CD4-positive, CD25-positive, alpha-beta regulatory T cell (primary cell): ENCODE data around the gene STK24. TPM values are rescaled to one million over a fixed set of nuclear protein-coding genes. Genes with fewer than 3 reads are reported as not detected.

ENCODE experiments used
- ATAC-seq, 2 donors: fragments of 150-1000 bp; cut with Tn5 transposase; one replicate each; pipeline ENCODE4 v1.10.0; 2021; ENCODE audit warnings: low read depth in 2 of 2, moderate number of reproducible peaks in 2 of 2, moderate library complexity in 1 of 2
- DNase-seq, 3 donors: peaks; one replicate each; pipeline versions ENCODE4 v3.0.0 to v3.0.0-alpha.2; 2012 to 2022; ENCODE audit warnings: mixed read lengths in 1 of 3
- H3K27ac ChIP-seq: one replicate; pipeline ENCODE4 v1.7.0; 2013; ENCODE audit warnings: mild to moderate bottlenecking, low read length; ENCODE audit not compliant: insufficient read depth, poor library complexity, severe bottlenecking
- H3K27me3 ChIP-seq: one replicate; pipeline ENCODE4 v1.7.0; 2013; ENCODE audit warnings: low read length; ENCODE audit not compliant: control insufficient read depth, insufficient read depth
- H3K36me3 ChIP-seq: one replicate; pipeline ENCODE4 v1.7.0; 2013; ENCODE audit warnings: mild to moderate bottlenecking, low read length, moderate library complexity; ENCODE audit not compliant: control insufficient read depth, insufficient read depth
- H3K4me1 ChIP-seq: 2 replicates; pipeline ENCODE4 v1.7.0; 2013; ENCODE audit warnings: mild to moderate bottlenecking, low read length; ENCODE audit not compliant: insufficient read depth, control insufficient read depth, poor library complexity, severe bottlenecking
- H3K4me3 ChIP-seq: one replicate; pipeline ENCODE4 v1.7.0; 2013; ENCODE audit warnings: low read depth, mild to moderate bottlenecking, low read length, moderate library complexity
- H3K9me3 ChIP-seq, 2 experiments: 1 replicate in 1 of 2; 2 replicates in 1 of 2; pipeline ENCODE4 v1.7.0; 2013; ENCODE audit warnings: low read length in 2 of 2, mild to moderate bottlenecking in 1 of 2, moderate library complexity in 1 of 2; ENCODE audit not compliant: control insufficient read depth in 2 of 2
- H3K27ac Mint-ChIP-seq, 3 donors: one replicate each; pipeline ENCODE4 v1.8.0; 2020 to 2022; ENCODE audit warnings: mild to moderate bottlenecking in 3 of 3, mixed read lengths in 3 of 3, moderate library complexity in 2 of 3
- H3K27me3 Mint-ChIP-seq: one replicate; pipeline ENCODE4 v1.8.0; 2022; ENCODE audit warnings: mild to moderate bottlenecking, mixed read lengths
- H3K36me3 Mint-ChIP-seq: one replicate; pipeline ENCODE4 v1.8.0; 2020; ENCODE audit warnings: mixed read lengths
- H3K4me1 Mint-ChIP-seq, 4 donors: one replicate each; pipeline ENCODE4 v1.8.0; 2020 to 2022; ENCODE audit warnings: mixed read lengths in 4 of 4, mild to moderate bottlenecking in 1 of 4
- H3K4me3 Mint-ChIP-seq, 4 donors: one replicate each; pipeline ENCODE4 v1.8.0; 2020 to 2022; ENCODE audit warnings: mild to moderate bottlenecking in 4 of 4, mixed read lengths in 4 of 4, moderate library complexity in 3 of 4
- H3K9me3 Mint-ChIP-seq, 7 donors: one replicate each; pipeline ENCODE4 v1.8.0; 2020 to 2022; ENCODE audit warnings: mixed read lengths in 7 of 7, mild to moderate bottlenecking in 3 of 7, moderate library complexity in 2 of 7
- polyA plus RNA-seq, 4 donors: library from polyadenylated mRNA; unstranded; fragments of 300-500 nt; fragmentation: Illumina TruSeq; gene quantifications; one replicate each; pipeline ENCODE4 v1.2.3, GENCODE V29; 2021
- total RNA-seq: library from RNA; stranded (reverse); gene quantifications from one replicate; pipeline ENCODE4 v1.2.3, GENCODE V29; 2022

STK24 gene
- total and polyA plus RNA-seq, 5 donors from 2014 or later, result 26.7 to 141 (median 54.1) TPM

GRCh38 chr13:98476538-98476966 lies 100.4 kb downstream of the STK24 start:
- H3K9me3 Mint-ChIP-seq, result peaks cover 0 to 1% (median 0%) of the 10 kb centered on the region in 7 donors
- peak overlapping the region; percentile 63 for H3K4me3 ChIP-seq
- H3K27ac ChIP-seq, result peak overlapping the region; percentile 78
- ATAC-seq (peak; percentile 98 to 99), DNase-seq (peak; percentile 77 to 96 (median 78))
- H3K4me1 Mint-ChIP-seq, result peaks cover 23 to 61% (median 55%) of the 10 kb centered on the region in 4 donors
- H3K27me3 ChIP-seq, result no peaks in the 10 kb centered on the region
- H3K9me3 ChIP-seq, result no peaks in the 10 kb centered on the region
- H3K27ac Mint-ChIP-seq, result peak overlapping the region; percentile 82 to 94 (median 91)
- no peaks in the 10 kb centered on the region for H3K27me3 Mint-ChIP-seq
- peak overlapping the region; percentile 11 to 80 (median 63) for H3K4me3 Mint-ChIP-seq
- H3K4me1 ChIP-seq, result peaks cover 53% of the 10 kb centered on the region
- H3K36me3 Mint-ChIP-seq, result peaks cover 38% of the 10 kb centered on the region
- peaks cover 36% of the 10 kb centered on the region for H3K36me3 ChIP-seq

- Histone ChIP-seq H3K9me3 (no peaks in the 10 kb centered on the region), H3K4me1 (peaks cover 49% of the 10 kb centered on the region), H3K27me3 (no peaks in the 10 kb centered on the region), H3K27ac (peak overlapping the region; percentile 78), H3K4me3 (peak overlapping the region; percentile 63), H3K36me3 (peaks cover 36% of the 10 kb centered on the region)
- no peaks in the 10 kb centered on the region for H3K27me3 Mint-ChIP-seq
- peak overlapping the region; percentile 82 to 94 (median 91) for H3K27ac Mint-ChIP-seq
- peak; percentile 2 to 7 for ATAC-seq
- peaks cover 0 to 1% (median 0%) of the 10 kb centered on the region in 7 donors for H3K9me3 Mint-ChIP-seq
- peak overlapping the region in 3 of 4 donors; percentile 53 to 80 (median 73) for H3K4me3 Mint-ChIP-seq
- DNase-seq, result peak in 1 of 3 donors; percentile 43
- peaks cover 21 to 62% (median 53%) of the 10 kb centered on the region in 4 donors for H3K4me1 Mint-ChIP-seq
- H3K36me3 Mint-ChIP-seq, result peaks cover 38% of the 10 kb centered on the region
Observed at GRCh38 chr13:98476106-98476505, 100.8 kb downstream of the STK24 start.

- Histone ChIP-seq H3K4me3 (no peak overlapping the region), H3K4me1 (peaks cover 44% of the 10 kb centered on the region), H3K27me3 (no peaks in the 10 kb centered on the region), H3K9me3 (no peaks in the 10 kb centered on the region), H3K36me3 (peaks cover 38% of the 10 kb centered on the region), H3K27ac (peak overlapping the region; percentile 78)
- Mint-ChIP-seq H3K4me3 (peak overlapping the region in 1 of 4 donors; percentile 54), H3K27ac (peak overlapping the region in 1 of 3 donors; percentile 14), H3K4me1 (peaks cover 16 to 60% (median 50%) of the 10 kb centered on the region in 4 donors), H3K36me3 (peaks cover 34% of the 10 kb centered on the region), H3K27me3 (no peaks in the 10 kb centered on the region), H3K9me3 (peaks cover 0 to 1% (median 0%) of the 10 kb centered on the region in 7 donors)
- DNase-seq (no peak), ATAC-seq (no peak)
Observed at GRCh38 chr13:98475522-98475921, 101.4 kb downstream of the STK24 start.

GRCh38 chr13:98474761-98475160 lies 102.1 kb downstream of the STK24 start:
- peaks cover 34% of the 10 kb centered on the region for H3K36me3 Mint-ChIP-seq
- peaks cover 41% of the 10 kb centered on the region for H3K4me1 ChIP-seq

GRCh38 chr13:98474292-98474691 lies 102.6 kb downstream of the STK24 start:
- ATAC-seq (no peak), DNase-seq (no peak)
- peak overlapping the region in 2 of 3 donors; percentile 29 to 80 for H3K27ac Mint-ChIP-seq
- peaks cover 34% of the 10 kb centered on the region for H3K36me3 Mint-ChIP-seq
- H3K27me3 ChIP-seq, result no peaks in the 10 kb centered on the region
- no peak overlapping the region for H3K27ac ChIP-seq
- H3K9me3 ChIP-seq, result no peaks in the 10 kb centered on the region
- H3K36me3 ChIP-seq, result peaks cover 41% of the 10 kb centered on the region
- no peak overlapping the region for H3K4me3 Mint-ChIP-seq
- H3K4me1 Mint-ChIP-seq, result peaks cover 13 to 55% (median 46%) of the 10 kb centered on the region in 4 donors
- peaks cover 0 to 1% (median 0%) of the 10 kb centered on the region in 7 donors for H3K9me3 Mint-ChIP-seq
- H3K4me1 ChIP-seq, result peaks cover 37% of the 10 kb centered on the region
- no peaks in the 10 kb centered on the region for H3K27me3 Mint-ChIP-seq
- H3K4me3 ChIP-seq, result no peak overlapping the region

More at GRCh38 chr13:98474761-98475160, 102.1 kb downstream of the STK24 start:
- no peak for DNase-seq
- Mint-ChIP-seq H3K9me3 (peaks cover 0 to 1% (median 0%) of the 10 kb centered on the region in 7 donors), H3K27me3 (no peaks in the 10 kb centered on the region), H3K4me1 (peaks cover 16 to 60% (median 50%) of the 10 kb centered on the region in 4 donors), H3K4me3 (no peak overlapping the region), H3K27ac (no peak overlapping the region)
- Histone ChIP-seq H3K9me3 (no peaks in the 10 kb centered on the region), H3K27ac (no peak overlapping the region), H3K36me3 (peaks cover 41% of the 10 kb centered on the region), H3K27me3 (no peaks in the 10 kb centered on the region), H3K4me3 (no peak overlapping the region)
- ATAC-seq, result no peak

GRCh38 chr13:98473788-98474144 lies 103.1 kb downstream of the STK24 start:
- Histone ChIP-seq H3K4me1 (peaks cover 31% of the 10 kb centered on the region), H3K27me3 (no peaks in the 10 kb centered on the region), H3K36me3 (peaks cover 42% of the 10 kb centered on the region), H3K4me3 (no peak overlapping the region), H3K9me3 (no peaks in the 10 kb centered on the region), H3K27ac (no peak overlapping the region)
- DNase-seq, result no peak
- peaks cover 11 to 50% (median 43%) of the 10 kb centered on the region in 4 donors for H3K4me1 Mint-ChIP-seq
- H3K27me3 Mint-ChIP-seq, result no peaks in the 10 kb centered on the region
- H3K9me3 Mint-ChIP-seq, result peaks cover 0 to 1% (median 0%) of the 10 kb centered on the region in 7 donors
- peak overlapping the region in 2 of 3 donors; percentile 29 to 74 for H3K27ac Mint-ChIP-seq
- H3K4me3 Mint-ChIP-seq, result no peak overlapping the region
- no peak for ATAC-seq
- H3K36me3 Mint-ChIP-seq, result peaks cover 34% of the 10 kb centered on the region

- H3K9me3 ChIP-seq, result no peaks in the 10 kb centered on the region
- peaks cover 35% of the 10 kb centered on the region for H3K36me3 Mint-ChIP-seq
- H3K4me3 Mint-ChIP-seq, result no peak overlapping the region
- peaks cover 45% of the 10 kb centered on the region for H3K36me3 ChIP-seq
- no peak for DNase-seq
- no peaks in the 10 kb centered on the region for H3K27me3 Mint-ChIP-seq
- peak overlapping the region; percentile 15 for H3K27ac ChIP-seq
- H3K4me1 Mint-ChIP-seq, result peaks cover 11 to 45% (median 38%) of the 10 kb centered on the region in 4 donors
- peaks cover 0 to 1% (median 0%) of the 10 kb centered on the region in 7 donors for H3K9me3 Mint-ChIP-seq
- peak overlapping the region; percentile 20 to 80 (median 59) for H3K27ac Mint-ChIP-seq
- peaks cover 27% of the 10 kb centered on the region for H3K4me1 ChIP-seq
- no peak overlapping the region for H3K4me3 ChIP-seq
- no peak for ATAC-seq
- H3K27me3 ChIP-seq, result no peaks in the 10 kb centered on the region
Observed at GRCh38 chr13:98473135-98473787, 103.6 kb downstream of the STK24 start.
